ENCODE measurements around the gene SLC49A4.

- no peak for TF ChIP-seq CTCF (IDR thresholded peaks at IDR 0.05)
- no peak for TF ChIP-seq POLR2AphosphoS5 (IDR thresholded peaks at IDR 0.05)
- no peak for TF ChIP-seq EP300 (IDR thresholded peaks at IDR 0.05)
These were observed 10.4 kb upstream of the SLC49A4 start for GRCh38 chr3:122784436-122784835.
